ENCODE results near the gene EXD1.

GRCh38 chr15:41151451-41152005, 79.0 kb downstream of the EXD1 start:
- TF ChIP-seq CTCF (IDR thresholded peaks at IDR 0.05), result no peak
- TF ChIP-seq POLR2A (IDR thresholded peaks at IDR 0.05), result no peak
